Thyroid gland (tissue), 4 donors: ENCODE measurements around the gene MYO9B.

Experiments
- POLR2A ChIP-seq, 2 donors: fragments of 450-650 bp; IDR thresholded peaks; one replicate each; pipeline ENCODE4 v1.6.1; 2017; ENCODE audit warnings: antibody characterized with exemption in 2 of 2, mild to moderate bottlenecking in 2 of 2, moderate library complexity in 1 of 2
- TF ChIP-seq, protein P1 (sequence below), 6 experiments: fragments of 200-600 bp in 3 of 6; fragments of 450-650 bp in 3 of 6; sonication (generic) in 3 of 6; IDR thresholded peaks; one replicate each; pipeline ENCODE4 v1.5.1; 2016 to 2019; ENCODE audit warnings: antibody characterized with exemption in 6 of 6, mild to moderate bottlenecking in 2 of 6, inconsistent platforms in 1 of 6, moderate library complexity in 1 of 6

GRCh38 chr19:17103177-17103576 is 27.6 kb downstream of the MYO9B start:
- TF ChIP-seq, protein P1, sequence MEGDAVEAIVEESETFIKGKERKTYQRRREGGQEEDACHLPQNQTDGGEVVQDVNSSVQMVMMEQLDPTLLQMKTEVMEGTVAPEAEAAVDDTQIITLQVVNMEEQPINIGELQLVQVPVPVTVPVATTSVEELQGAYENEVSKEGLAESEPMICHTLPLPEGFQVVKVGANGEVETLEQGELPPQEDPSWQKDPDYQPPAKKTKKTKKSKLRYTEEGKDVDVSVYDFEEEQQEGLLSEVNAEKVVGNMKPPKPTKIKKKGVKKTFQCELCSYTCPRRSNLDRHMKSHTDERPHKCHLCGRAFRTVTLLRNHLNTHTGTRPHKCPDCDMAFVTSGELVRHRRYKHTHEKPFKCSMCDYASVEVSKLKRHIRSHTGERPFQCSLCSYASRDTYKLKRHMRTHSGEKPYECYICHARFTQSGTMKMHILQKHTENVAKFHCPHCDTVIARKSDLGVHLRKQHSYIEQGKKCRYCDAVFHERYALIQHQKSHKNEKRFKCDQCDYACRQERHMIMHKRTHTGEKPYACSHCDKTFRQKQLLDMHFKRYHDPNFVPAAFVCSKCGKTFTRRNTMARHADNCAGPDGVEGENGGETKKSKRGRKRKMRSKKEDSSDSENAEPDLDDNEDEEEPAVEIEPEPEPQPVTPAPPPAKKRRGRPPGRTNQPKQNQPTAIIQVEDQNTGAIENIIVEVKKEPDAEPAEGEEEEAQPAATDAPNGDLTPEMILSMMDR (IDR thresholded peaks at IDR 0.05) = peak in 1 of 6 experiments; percentile 35
- no peak for TF ChIP-seq POLR2A (IDR thresholded peaks at IDR 0.05)
